SKM-1 (cell line): ENCODE measurements around the gene NTRK1.

Experiments used
- DNase-seq: peaks from one replicate; lab custom pipeline; 2025; ENCODE audit not compliant: unreplicated experiment; lab: John Stamatoyannopoulos, UW

NTRK1 gene

DNA sequence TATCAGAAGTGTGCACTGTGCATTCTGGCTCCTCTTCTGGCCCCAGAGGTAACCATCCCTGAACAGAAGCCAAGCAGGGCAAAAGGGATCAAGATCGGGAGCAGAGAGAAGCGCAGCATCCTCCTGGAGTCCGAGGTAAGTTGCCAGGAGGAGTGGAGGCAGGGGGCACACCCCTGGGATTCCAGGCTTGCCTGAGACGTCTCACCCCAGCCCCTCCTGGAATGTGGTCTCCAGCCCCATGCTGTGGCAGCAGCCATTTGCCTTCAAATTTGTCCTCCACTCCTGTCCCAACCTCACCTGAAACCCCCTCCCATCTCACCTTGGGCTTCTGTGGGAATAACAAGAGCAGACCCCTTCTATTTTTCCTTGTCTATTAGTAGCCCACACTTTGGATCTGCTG, 69.8 kb downstream of the NTRK1 start:
- DNase-seq = no peak
